Glomerular endothelial cell (primary cell): Measurements from ENCODE around the gene PODXL2. TPM values are rescaled to one million over a fixed set of nuclear protein-coding genes. Genes with fewer than 3 reads are reported as not detected.

Experiments used
- DNase-seq: peaks from one replicate; pipeline ENCODE4 v3.0.0-alpha.2; 2011; ENCODE audit warnings: low read depth, low spot score; ENCODE audit errors: extremely low read depth
- total RNA-seq: library from RNA; depleted of rRNA; stranded (reverse); fragments of >200 nt; gene quantifications from 2 replicates; pipeline ENCODE4 v1.2.3, GENCODE V29; 2015

PODXL2 gene
- total RNA-seq, 1 donor from 2014 or later: 20.5 TPM

DNA sequence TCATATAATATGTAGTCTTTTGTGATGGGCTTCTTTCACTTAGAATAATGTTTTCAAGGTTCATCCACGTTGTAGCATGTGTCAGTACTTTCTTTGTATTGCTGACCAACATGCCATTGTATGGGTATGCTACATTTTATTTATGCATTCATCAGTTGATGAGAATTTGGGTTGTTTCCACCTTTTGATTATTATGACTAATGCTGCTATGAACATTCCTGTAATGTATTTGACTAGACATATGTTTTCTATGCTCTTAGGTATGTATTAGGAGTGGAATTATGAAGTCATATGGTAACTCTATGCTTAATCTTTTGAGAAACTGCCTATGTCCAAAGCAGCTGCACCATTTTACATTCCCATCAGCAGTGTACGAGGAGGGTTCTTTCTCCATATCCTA lies 3.2 kb upstream of the PODXL2 start:
- DNase-seq: no peak

DNA sequence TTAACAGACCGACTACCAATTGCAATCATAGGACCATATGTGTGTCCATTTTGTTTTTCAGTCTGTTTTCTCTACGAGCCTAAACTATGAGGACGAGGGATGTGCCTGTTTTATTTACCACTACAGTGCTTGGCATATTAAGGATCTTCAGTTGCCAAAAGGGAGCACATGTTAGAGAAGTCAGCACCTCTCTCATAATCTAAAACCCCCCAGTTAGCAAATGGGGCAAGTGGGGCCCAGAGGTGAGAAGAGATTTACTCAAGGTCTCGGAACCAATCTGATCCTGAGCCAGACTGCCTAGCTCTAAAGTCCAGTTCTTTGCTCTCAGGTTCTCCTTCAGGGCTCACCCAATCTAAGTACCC lies 578 bp upstream of the PODXL2 start:
- no peak for DNase-seq

DNA sequence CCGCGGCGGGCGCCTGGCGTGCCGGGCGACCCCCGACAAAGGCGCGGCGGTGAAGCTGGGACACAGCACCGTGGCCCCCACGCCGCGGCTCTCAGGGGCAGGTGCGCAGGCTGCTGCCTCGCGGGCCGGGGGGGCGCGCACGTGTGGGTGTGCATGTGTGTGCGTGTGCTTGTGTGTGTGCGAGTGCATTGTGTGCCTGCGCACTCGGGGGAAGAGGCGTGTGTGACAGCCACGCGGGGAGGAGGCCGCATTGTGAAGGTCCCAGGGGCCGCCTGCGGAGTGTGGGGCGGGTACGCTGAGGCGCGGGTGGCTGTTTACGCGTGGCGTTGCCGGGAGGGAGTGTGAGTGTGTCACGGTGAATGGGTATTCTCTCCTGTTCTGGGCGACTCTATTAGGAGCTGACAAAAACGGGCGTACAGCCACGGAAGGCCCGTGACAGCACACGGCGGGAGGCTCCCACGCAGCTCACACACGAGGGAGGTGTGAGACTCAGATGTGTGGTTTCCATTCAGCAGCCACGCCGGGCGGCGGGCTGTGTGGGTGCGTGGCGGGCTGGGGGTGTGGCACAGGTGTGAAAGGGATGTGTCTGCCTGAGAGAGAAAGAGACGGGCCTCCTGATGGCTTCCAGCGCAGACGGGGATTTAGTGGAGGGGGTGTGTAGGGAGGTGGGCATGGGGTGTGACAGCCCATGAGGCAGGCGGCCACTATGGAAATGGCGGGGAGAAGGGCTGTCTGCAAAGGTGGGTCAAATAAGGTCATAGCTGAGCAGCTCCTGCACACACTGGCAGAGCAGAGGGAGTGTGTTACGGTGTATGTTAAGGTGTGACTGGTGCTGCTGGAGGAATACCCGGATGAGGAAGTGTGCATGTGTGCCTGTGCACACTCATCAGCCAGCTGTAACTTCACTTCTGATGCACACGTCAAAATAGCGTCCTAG lies 750 bp downstream of the PODXL2 start:
- no peak for DNase-seq

DNA sequence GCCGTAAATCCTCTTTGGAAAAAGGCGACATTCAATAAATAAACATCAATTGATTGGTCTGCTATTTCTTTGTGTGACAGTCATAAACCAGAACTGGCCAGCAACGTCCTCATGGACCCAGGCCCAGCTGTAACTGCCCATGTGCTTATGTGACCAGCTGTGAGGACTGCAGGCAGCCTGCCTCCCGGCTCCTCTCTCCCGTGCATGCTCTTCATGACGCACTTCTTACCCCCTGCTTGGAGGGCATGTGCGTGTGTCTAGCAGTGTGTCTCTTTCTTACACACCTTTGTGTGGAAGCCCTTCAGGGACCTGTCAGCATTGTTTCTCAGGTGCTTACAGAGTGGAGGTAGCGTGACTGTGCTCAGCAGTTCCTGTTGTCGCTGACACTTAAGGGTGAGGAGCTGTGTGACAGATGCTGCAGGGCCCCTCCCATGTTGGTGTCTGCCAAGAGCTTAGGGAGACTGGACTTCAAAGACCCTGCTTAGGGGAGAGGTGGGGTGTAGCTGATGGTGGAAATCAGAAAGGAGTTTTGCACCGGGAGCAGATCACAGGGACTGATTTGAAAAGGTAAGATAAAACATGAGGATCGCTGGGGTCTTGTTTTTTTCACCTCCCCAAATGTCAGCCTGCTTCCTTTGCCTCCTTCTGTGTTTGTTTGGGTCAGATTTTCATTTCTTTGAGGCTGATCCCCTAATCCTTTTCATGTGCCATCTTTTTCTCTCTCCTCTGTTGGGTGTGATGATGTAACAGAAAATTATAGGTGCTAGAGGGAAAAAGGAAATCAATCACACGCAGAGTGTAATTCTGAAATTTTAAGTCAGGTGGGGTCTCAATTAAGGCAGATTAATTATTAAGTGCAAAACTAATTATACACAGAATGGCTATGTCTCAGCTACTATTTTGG lies 2.1 kb downstream of the PODXL2 start:
- DNase-seq: no peak

GRCh38 chr3:127632035-127632820 lies 3.2 kb downstream of the PODXL2 start:
- DNase-seq: no peak

DNA sequence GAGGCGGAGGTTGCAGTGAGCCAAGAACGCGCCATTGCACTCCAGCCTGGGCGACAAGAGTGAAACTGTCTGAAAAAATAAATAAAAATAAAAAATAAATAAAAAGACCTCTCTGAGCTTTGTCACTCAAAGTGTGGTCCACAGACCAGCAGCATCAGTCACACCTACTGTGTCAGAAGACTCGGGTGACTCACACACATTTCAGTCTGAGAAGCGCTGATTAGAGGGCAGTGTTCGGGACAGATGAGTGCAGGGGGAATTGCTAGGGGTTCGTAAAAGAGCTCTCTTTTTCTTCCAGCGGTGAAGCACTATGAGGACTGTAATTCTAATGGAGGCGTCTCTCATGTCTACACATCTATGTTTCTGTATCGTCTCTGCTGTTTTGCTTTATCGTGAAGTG lies 5.7 kb downstream of the PODXL2 start:
- no peak for DNase-seq

DNA sequence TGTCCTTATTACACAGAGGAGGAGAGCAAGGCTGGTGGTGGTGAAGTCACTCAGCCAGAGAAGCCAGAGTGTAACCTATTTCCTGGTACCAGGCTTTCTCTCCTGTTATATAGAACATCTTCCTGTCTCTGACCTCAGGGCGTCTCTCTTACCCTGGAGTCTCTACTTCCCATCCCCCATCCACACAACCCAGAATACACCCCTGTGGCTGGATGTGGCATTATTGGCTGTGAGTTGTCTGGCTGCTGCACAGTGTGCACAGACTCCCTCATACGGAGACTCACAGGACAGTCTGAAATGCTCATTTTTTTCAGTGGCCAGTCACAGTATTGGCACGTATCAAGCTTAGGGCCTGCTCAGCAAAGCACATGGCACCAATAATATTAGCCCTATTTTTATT lies 8.6 kb downstream of the PODXL2 start:
- no peak for DNase-seq

DNA sequence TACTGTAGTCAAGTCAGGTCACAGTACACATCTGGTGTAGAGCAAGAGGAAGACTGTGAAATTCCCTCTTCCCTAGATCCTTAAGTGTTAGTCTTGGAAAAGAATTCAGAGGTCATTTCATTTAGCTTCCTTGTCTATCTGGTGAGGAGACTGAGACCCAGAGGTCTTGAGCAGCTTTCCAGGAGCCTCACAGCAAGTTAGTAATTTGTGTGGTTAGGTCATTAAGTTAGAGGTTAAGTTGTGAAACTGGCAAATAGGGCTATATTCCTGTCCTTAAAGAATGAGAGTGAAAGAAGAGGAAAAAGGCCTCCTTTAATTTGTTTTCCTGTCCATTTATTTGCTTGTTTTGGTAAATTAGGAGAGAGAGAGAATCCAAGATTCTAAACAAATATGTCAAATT lies 9.0 kb downstream of the PODXL2 start:
- no peak for DNase-seq

DNA sequence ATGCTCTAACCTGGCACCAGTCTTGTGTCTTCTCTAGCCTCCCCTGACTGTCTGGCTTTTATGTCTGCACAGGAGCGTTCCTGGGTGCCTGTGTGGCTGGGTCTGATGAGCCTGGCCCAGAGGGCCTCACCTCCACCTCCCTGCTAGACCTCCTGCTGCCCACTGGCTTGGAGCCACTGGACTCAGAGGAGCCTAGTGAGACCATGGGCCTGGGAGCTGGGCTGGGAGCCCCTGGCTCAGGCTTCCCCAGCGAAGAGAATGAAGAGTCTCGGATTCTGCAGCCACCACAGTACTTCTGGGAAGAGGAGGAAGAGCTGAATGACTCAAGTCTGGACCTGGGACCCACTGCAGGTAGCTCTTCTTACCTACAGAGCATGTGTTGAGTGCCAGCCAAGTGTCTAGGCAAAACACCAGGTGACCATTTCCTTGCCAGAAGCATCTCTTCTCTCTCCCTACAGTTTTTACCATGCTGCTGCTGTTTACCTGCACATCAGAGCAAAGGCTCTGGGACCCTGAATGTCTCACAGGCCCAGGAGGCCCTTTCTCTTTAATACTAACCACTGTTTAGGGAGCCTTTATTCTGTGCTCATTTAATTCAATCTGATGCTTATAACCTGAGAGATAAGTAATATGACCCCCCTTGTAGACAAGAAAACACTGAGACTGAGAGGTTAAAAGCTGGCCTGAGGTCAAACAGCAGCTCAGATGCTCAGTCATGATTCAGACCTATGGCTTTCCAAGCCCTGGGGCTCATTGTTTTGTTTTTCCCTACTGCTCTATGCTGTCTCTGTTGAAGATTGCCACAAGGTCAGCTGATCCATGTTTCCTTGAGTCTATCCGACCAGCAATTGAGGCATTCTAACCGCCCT lies 10.4 kb downstream of the PODXL2 start:
- no peak for DNase-seq

DNA sequence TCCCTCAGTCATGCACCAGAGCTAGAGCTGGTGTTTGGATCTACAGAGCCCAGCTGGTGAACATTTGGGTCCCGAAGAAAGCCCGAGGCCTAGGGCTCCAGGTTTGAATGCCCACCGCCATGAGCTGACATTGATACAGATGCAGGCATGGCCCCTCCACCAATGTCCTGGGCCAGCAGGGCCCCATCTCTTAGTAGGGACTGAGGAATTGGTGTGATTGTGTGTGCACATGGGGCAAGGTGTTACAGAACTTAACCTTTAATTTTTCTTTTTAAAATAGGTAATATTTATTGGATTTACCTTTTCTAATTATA lies 11.0 kb downstream of the PODXL2 start:
- DNase-seq: no peak

DNA sequence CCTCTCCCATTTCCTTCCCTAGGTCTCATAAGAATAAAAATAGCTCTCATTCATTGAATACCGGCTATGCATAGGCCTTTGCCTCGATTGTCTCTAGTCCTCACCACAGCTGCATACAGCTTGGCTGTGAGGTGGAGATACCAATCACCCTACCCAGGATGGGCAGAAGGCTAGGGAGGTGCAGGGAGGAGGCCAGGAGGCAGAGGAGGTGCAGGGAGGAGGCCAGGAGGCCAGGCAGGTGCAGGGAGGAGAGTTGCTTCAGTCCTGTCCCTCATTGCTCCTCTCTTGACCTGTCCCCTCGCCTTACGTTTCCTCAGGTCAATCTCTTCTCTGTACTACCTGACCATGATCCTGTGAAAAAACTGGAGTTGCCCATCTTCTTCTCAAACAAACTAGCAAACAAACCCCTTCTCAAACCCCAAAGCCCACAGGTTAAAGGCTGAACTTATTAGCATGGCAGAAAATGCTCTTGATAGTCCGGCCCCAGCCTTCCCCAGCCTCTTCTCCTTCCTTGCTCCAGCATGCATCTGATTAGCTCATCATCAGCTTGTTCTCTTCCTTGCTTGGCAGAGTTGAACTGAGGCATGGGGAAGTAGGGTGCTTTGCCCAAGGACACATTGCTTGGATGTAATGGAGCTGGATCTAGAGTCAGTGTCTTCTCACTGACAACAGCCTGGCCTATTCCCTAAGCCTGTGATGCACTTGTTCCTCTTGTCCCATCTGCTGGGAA lies 15.8 kb downstream of the PODXL2 start:
- no peak for DNase-seq

- no peak for DNase-seq
Observed at GRCh38 chr3:127645371-127646015, 16.5 kb downstream of the PODXL2 start.

DNA sequence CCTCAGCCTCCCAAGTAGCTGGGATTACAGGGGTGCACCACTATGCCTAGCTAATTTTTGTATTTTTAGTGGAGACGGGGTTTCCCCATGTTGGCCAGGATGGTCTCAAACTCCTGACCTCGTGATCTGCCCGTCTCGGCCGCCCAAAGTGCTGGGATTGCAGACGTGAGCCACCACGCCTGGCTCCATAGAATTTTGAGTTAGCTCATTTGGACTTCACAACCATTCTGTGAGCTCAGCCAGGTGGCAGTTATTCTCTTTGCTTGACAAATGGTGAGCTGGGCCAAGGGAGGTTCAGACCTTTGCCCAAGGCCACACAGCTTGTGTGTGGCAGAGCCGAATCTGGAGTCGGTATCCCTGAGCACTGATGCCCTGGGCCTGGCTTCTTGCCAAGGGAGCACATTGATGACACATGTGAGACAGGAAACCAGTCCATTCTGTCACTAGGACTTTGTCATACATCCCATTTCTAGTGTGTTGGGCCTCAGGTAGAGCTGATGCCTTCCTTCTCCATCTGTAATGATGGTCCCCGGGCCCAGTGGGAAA lies 17.6 kb downstream of the PODXL2 start:
- DNase-seq: no peak

GRCh38 chr3:127647166-127647844 lies 18.3 kb downstream of the PODXL2 start:
- DNase-seq: no peak

GRCh38 chr3:127647845-127648204 lies 18.8 kb downstream of the PODXL2 start:
- DNase-seq: no peak

- no peak for DNase-seq
Observed at GRCh38 chr3:127650236-127650635, 21.3 kb downstream of the PODXL2 start.

DNA sequence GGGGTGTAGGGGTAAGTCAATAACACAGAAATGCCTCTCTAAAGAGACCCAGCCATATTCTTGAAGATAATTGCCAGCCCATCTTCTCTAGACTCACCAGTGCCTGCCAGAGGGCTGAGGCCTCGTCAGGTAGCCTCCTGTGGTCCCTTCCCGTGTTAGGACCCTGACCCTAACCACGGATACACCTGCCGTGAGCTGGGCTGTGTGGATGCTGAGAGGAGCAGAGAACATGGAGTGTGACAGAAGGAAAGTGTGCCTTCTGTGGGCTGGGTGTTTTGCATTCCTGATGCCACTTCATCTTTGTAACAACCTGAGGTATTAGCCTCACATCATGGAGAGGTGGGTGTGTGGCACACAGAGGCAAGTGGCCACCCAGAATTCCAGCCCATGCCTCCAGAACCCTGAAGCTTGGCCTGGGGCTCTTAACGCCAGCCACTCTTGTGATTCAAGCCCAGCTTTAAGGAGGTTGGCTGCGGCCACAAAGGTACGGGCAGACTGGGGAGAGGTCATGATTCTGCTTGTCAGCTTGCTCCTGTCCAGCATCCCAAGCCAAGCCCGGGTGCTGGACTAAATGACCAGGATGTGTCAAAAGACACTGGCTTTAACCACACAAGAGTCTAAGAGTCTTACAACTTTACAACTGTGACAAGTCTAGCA lies 22.7 kb downstream of the PODXL2 start:
- DNase-seq: no peak
